HepG2 (cell line): ENCODE results near the gene UBA6. TPM values are rescaled to one million over a fixed set of nuclear protein-coding genes. Genes with fewer than 3 reads are reported as not detected.

Experiments used
- ATAC-seq: fragments of 200-7000 bp; cut with Tn5 transposase; 3 replicates; pipeline ENCODE4 v1.9.1; 2020; ENCODE audit warnings: mild to moderate bottlenecking, moderate library complexity
- BruUV-seq: library from RNA; stranded (reverse); fragments of 400-500 nt; replicated peaks from 2 replicates; lab custom pipeline; 2021; lab: Mats Ljungman, UMichigan
- CTCF ChIA-PET: fragments of 300-600 bp; formaldehyde crosslinking; extraction: SDS; loops from one replicate; lab custom pipeline; 2021; ENCODE audit warnings: low total read pairs, inconsistent platforms, low intra/inter-chr PET ratio; lab: Yijun Ruan, JAX
- POLR2A ChIA-PET: fragments of 350-600 bp; sonication (Branson Sonifier 250); formaldehyde crosslinking; loops from one replicate; lab custom pipeline; 2020; ENCODE audit warnings: antibody characterized with exemption, inconsistent platforms; lab: Yijun Ruan, JAX
- DNase-seq: peaks from one replicate; pipeline ENCODE4 v3.0.0-alpha.2; 2015; ENCODE audit warnings: low spot score
- FAIRE-seq: peaks from 3 replicates; lab custom pipeline; 2011; peaks lifted over from hg19 to GRCh38; lab: Jason Lieb, UNC
- H2AFZ ChIP-seq: one replicate; pipeline ENCODE4 v1.6.1; 2011; ENCODE audit warnings: low read length, inconsistent platforms
- H3K27ac ChIP-seq: fragments of 300-600 bp; 3 replicates; pipeline ENCODE4 v1.8.0; 2011; ENCODE audit warnings: mixed run types, mild to moderate bottlenecking, mixed read lengths, low read length, inconsistent platforms; ENCODE audit not compliant: insufficient read depth; ENCODE audit errors: extremely low read length
- H3K27me3 ChIP-seq, 2 experiments: fragments of 200-600 bp in 1 of 2; 2 replicates in 1 of 2; 3 replicates in 1 of 2; pipeline versions ENCODE4 v1.6.0 to v1.8.0; 2011; ENCODE audit warnings: low read length in 2 of 2, mild to moderate bottlenecking in 2 of 2, moderate library complexity in 2 of 2, inconsistent platforms in 1 of 2; ENCODE audit not compliant: insufficient read depth in 2 of 2, control insufficient read depth in 1 of 2
- H3K36me3 ChIP-seq, 2 experiments: fragments of 200-600 bp in 1 of 2; replicated peaks in 1 of 2; 2 replicates in 1 of 2; 3 replicates in 1 of 2; pipeline versions ENCODE4 v1.5.1 to v1.8.0; 2011; ENCODE audit warnings: low read length in 2 of 2, inconsistent platforms in 1 of 2; ENCODE audit not compliant: insufficient read depth in 2 of 2, control insufficient read depth in 1 of 2
- H3K4me1 ChIP-seq: 2 replicates; pipeline ENCODE4 v1.5.1; 2012; ENCODE audit warnings: low read length, inconsistent platforms; ENCODE audit not compliant: insufficient read depth
- H3K4me2 ChIP-seq: 2 replicates; pipeline ENCODE4 v1.6.0; 2011; ENCODE audit warnings: low read depth, low read length, inconsistent platforms
- H3K4me3 ChIP-seq, 3 experiments: fragments of 200-600 bp in 1 of 3; sonication (generic), shearing (Covaris generic) in 1 of 3; replicated peaks in 1 of 3; 2 replicates each; pipeline ENCODE4 v1.5.1; 2011 to 2016; ENCODE audit warnings: low read length in 3 of 3, inconsistent platforms in 2 of 3, low read depth in 2 of 3, mild to moderate bottlenecking in 2 of 3, control low read depth in 1 of 3, mixed read lengths in 1 of 3; ENCODE audit not compliant: insufficient read depth in 1 of 3
- H3K79me2 ChIP-seq: one replicate; pipeline ENCODE4 v1.6.1; 2011; ENCODE audit warnings: low read length, inconsistent platforms; ENCODE audit not compliant: insufficient read depth
- H3K9ac ChIP-seq: 2 replicates; pipeline ENCODE4 v1.6.0; 2011; ENCODE audit warnings: mild to moderate bottlenecking, low read depth, low read length, inconsistent platforms; ENCODE audit not compliant: insufficient read depth
- H3K9me3 ChIP-seq: 2 replicates; pipeline ENCODE4 v1.5.1; 2012; ENCODE audit warnings: mild to moderate bottlenecking, low read length
- H4K20me1 ChIP-seq: 2 replicates; pipeline ENCODE4 v1.6.0; 2011; ENCODE audit warnings: inconsistent platforms, mild to moderate bottlenecking, low read length, moderate library complexity; ENCODE audit not compliant: insufficient read depth
- ARID2 ChIP-seq: sonication (generic); formaldehyde crosslinking; IDR thresholded peaks from 2 replicates; pipeline ENCODE4 v1.8.1; 2022; ENCODE audit warnings: mild to moderate bottlenecking, missing genetic modification reagents, borderline replicate concordance
- FOXP1 ChIP-seq, 2 experiments: fragments of 450-650 bp in 1 of 2; IDR thresholded peaks; 2 replicates each; pipeline ENCODE4 v1.6.1; 2017 to 2018; ENCODE audit warnings: antibody characterized with exemption in 1 of 2
- FUBP1 ChIP-seq: sonication (generic); formaldehyde crosslinking; IDR thresholded peaks from 2 replicates; pipeline ENCODE4 v1.5.1; 2020; ENCODE audit warnings: missing genetic modification reagents, mild to moderate bottlenecking, borderline replicate concordance
- MAX ChIP-seq: IDR thresholded peaks from 2 replicates; pipeline ENCODE4 v1.6.1; 2012; ENCODE audit warnings: inconsistent platforms
- NRL ChIP-seq: sonication (generic); formaldehyde crosslinking; IDR thresholded peaks from 2 replicates; pipeline ENCODE4 v1.5.0; 2020; ENCODE audit warnings: missing genetic modification reagents, mild to moderate bottlenecking, moderate library complexity, borderline replicate concordance
- PAX8 ChIP-seq: sonication (generic); formaldehyde crosslinking; IDR thresholded peaks from 2 replicates; pipeline ENCODE4 v1.8.0; 2022; ENCODE audit warnings: mild to moderate bottlenecking, missing genetic modification reagents, borderline replicate concordance
- REST ChIP-seq, 2 experiments: IDR thresholded peaks; 2 replicates each; pipeline ENCODE4 v1.6.1; 2011 to 2012; ENCODE audit warnings: low read length in 2 of 2, borderline replicate concordance in 1 of 2, low read depth in 1 of 2, mild to moderate bottlenecking in 1 of 2, moderate library complexity in 1 of 2
- SMARCC2 ChIP-seq: fragments of 450-650 bp; IDR thresholded peaks from 2 replicates; pipeline ENCODE4 v1.6.1; 2017; ENCODE audit warnings: antibody characterized with exemption, mild to moderate bottlenecking
- SRSF1 ChIP-seq: fragments of 200-400 bp; formaldehyde crosslinking; optimal IDR thresholded peaks from 2 replicates; pipeline ENCODE3; 2017; ENCODE audit warnings: mild to moderate bottlenecking, low read depth, low read length, moderate library complexity
- TEF ChIP-seq: sonication (generic); formaldehyde crosslinking; IDR thresholded peaks from 2 replicates; pipeline ENCODE4 v1.5.0; 2020; ENCODE audit warnings: missing genetic modification reagents
- ZFP62 ChIP-seq: sonication (generic); formaldehyde crosslinking; IDR thresholded peaks from 2 replicates; pipeline ENCODE4 v1.4.0; 2020; ENCODE audit warnings: missing genetic modification reagents
- ZNF629 ChIP-seq: sonication (generic); formaldehyde crosslinking; conservative IDR thresholded peaks from 2 replicates; pipeline ENCODE4 v1.5.0; 2020; ENCODE audit warnings: missing genetic modification reagents
- ZNF720 ChIP-seq: sonication (generic); formaldehyde crosslinking; IDR thresholded peaks from 2 replicates; pipeline ENCODE4 v1.4.0; 2020; ENCODE audit warnings: missing genetic modification reagents
- ZNF737 ChIP-seq: sonication (generic); formaldehyde crosslinking; IDR thresholded peaks from 2 replicates; pipeline ENCODE4 v1.5.0; 2020; ENCODE audit warnings: missing genetic modification reagents, mild to moderate bottlenecking, borderline replicate concordance
- WGBS: methylation state at CpG from one replicate; pipeline ENCODE4 v1.1.6; 2017; ENCODE audit warnings: low lambda C conversion rate; 5-methylcytosine and 5-hydroxymethylcytosine counted together
- in situ Hi-C: cut with HindIII; loops from 2 replicates; pipeline ENCODE4 v1.10.0; 2017; ENCODE audit warnings: low pct_unique_long_range_greater_than_20kb; ENCODE audit not compliant: extremely low pct_ligation_motif_present
- intact Hi-C: fragments of 100-400 bp; cut with micrococcal nuclease; formaldehyde crosslinking; loops from one replicate; pipeline ENCODE4 v1.10.0; 2022; ENCODE audit not compliant: unreplicated experiment
- polyA plus RNA-seq, 8 experiments: library from polyadenylated mRNA; depleted of rRNA in 3 of 8; stranded (reverse) in 7 of 8; unstranded in 1 of 8; fragments of >200 nt; fragmentation: Illumina TruSeq in 4 of 8; extraction: Trizol in 4 of 8; gene quantifications; 2 replicates each; pipeline versions ENCODE4 v1.2.1 to v1.2.3, GENCODE V29; 2011 to 2016; ENCODE audit warnings: low read depth in 4 of 8, missing spikeins in 1 of 8, mixed read lengths in 1 of 8; ENCODE audit not compliant: insufficient read depth in 1 of 8
- total RNA-seq, 5 experiments: library from RNA; depleted of rRNA; stranded (reverse); fragments of >200 nt; fragmentation: Illumina TruSeq; extraction: Trizol; gene quantifications; 2 replicates each; pipeline ENCODE4 v1.2.3, GENCODE V29; 2016; ENCODE audit warnings: low read depth in 1 of 5

The UBA6 gene
- total and polyA plus RNA-seq, 2 of the 13 experiments (the other 11 are each of a cell fraction or from before 2014, with no cell fraction given), result 33.3 to 75.4 TPM

- H3K4me3 ChIP-seq, result no peak overlapping the region
- BruUV-seq, result no TSS peak
- H2AFZ ChIP-seq, result no peak overlapping the region
- ATAC-seq, result no peak
- H3K79me2 ChIP-seq, result no peaks in the 10 kb centered on the region
- H4K20me1 ChIP-seq, result no peaks in the 10 kb centered on the region
- no peak overlapping the region for H3K4me2 ChIP-seq
- no peak for FAIRE-seq
- H3K4me1 ChIP-seq, result no peaks in the 10 kb centered on the region
- CTCF ChIA-PET, result no interaction called here
- H3K9ac ChIP-seq, result no peak overlapping the region
- H3K27ac ChIP-seq, result no peak overlapping the region
- intact Hi-C loops, result no loop called here
- TF ChIP-seq SMARCC2 (no peak), NRL (CRISPR knock-in tag) (no peak), ARID2 (CRISPR knock-in tag) (no peak), ZNF737 (no peak), ZFP62 (no peak), FUBP1 (CRISPR knock-in tag) (no peak), TEF (no peak), PAX8 (CRISPR knock-in tag) (no peak), ZNF629 (CRISPR knock-in tag) (no peak), MAX (no peak), SRSF1 (no peak), FOXP1 (IDR thresholded peaks at IDR 0.05) (no peak), FOXP1 (CRISPR knock-in tag; IDR thresholded peaks at IDR 0.05) (no peak), ZNF720 (CRISPR knock-in tag) (no peak), REST (IDR thresholded peaks at IDR 0.05; ENCODE audit: borderline replicate concordance in 1 of 2, low read depth in 1 of 2, low read length in 2 of 2) (no peak)
- in situ Hi-C loops, result no loop called here
- 39% methylated on average over 8 of the region's 8 CpGs for WGBS
- DNase-seq, result no peak
- no peaks in the 10 kb centered on the region for H3K27me3 ChIP-seq
- no peaks in the 10 kb centered on the region for H3K9me3 ChIP-seq
- POLR2A ChIA-PET, result no interaction called here
- H3K36me3 ChIP-seq, result no peaks in the 10 kb centered on the region
Measured at GRCh38 chr4:67581208-67581857, 119.6 kb downstream of the UBA6 start.
